DMS153 (cell line): ENCODE data around the gene PATJ.
"Not testable (repeated sequence)": the region's sequence is repeated elsewhere in the genome, so short reads cannot be mapped to it uniquely, and the experiment has no call there.

Experiments
- DNase-seq: peaks from one replicate; lab custom pipeline; 2025; lab: John Stamatoyannopoulos, UW

PATJ gene

DNA sequence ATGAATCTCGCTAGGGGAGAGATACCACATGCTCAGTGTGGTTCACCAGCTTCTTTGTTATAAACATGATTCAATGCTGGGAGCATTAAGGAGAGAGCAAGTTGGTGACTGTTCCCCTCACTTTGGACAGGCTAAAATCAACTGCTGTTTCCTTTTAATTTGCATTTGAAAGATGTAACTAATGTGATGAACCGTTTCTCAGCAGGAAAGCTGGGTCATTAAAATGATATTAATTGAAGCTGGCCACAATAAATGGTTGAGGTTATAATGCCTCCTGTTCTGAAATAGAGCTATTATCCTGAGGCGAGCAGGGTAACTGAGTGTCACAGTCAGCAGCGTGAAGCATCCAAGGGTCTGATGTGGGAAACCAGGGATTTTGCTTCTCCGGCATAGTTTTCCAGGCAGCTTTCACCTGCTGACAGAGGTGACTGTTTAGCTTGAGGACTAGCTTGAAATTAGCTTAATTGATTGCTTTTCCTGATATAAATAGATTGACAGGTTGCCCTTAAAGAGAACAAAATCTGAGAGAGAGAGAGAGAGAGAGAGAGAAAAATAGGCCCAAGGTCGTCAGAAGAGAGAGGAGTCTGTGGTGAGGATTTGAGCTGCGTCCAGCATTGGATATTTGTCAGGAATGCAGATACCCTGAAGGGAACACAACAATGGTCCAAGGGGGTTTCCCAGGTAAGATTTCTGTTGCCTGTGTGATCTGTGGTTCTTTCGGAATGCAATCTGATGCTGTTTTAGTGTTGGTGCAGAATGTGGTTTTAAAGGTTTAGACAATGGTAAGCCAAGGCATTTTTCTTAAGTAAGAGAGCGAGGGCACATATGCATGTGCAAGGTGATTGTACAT, 209.7 kb downstream of the PATJ start:
- no peak for DNase-seq

DNA sequence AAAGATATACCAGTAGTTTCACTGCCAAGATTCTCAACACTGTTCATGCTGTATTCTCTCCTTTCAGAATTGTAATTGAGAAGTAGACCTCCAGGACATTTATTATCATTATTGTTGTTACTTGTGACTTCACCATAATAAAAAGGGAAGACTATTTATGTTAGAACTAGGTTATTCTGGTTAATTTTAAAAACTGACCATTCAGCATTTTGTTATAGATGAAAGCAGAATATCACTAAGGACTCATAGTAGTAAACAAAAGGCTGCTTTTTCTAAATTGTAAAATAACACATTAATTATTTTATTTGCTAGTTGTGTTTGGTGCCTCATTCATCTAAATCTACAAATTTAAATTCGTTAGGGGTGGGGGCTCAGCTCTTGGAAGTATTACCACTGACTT, 210.4 kb downstream of the PATJ start:
- DNase-seq: no peak

DNA sequence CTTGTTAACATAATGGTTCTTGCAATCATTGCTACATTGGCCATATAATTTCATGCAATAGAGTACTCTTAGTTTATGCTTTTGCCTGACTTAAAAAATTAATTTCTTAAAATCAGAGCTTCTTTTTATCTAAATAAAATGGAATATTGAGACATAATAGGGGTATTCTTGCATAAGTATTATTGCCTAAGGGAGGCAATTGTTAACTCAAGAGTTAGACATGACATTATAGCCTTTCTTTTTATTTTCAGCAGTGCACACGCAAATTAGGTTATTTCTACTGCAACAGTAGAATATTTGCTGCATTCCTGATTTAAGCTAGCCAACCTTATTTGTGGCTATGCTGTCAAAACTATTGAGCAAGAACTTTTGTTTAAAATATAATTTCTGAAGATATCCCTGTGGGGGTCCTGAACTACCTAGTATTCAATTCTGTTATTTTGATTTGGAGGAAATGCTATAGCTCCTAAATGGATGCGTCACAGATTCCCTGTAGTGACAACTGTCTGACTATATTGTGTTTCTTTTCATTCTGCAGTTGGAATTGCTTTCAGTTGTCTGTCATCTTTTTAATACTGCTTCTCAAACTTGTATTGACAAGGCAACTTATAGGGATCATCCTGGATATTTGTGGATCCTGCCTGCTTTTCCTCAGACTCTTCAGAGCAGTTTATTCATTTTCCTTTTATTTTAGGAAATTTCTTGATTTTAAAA, 211.0 kb downstream of the PATJ start:
- DNase-seq: no peak

DNA sequence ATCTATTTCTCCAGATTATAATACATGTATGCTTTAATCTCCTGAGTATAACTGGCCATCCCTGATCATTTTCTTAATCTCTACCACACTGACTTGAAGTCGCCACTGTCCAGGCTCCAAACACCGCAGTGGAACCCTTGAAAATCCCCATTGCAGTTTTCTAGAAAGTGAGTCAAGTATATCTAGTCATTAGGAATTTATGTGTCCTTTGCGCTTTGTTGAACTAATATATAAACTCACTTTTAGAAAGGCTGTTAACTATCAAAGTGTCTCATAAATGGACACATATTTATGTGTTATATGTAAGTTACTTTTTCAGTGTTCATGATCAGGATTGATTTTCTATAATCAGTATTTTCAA, 211.5 kb downstream of the PATJ start:
- no peak for DNase-seq

DNA sequence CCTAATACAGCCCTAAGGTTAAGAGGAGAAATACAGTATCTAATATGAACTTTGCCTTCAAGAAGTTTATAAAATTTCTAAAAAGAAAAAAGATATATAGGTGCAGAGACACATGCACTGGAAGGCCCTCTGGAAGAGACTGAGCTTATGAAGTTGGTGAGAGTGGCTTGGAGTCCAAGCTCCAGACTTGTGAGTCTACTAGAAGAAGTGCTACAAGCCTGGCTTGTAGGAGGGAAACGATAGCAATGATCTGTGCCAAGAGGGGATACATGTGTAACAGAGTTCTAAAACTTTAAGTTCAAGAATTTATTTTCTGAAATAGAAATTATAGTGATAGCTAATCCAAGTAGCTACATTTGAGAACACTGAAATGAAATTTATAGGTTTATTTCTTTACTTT, 213.0 kb downstream of the PATJ start:
- DNase-seq: no peak

DNA sequence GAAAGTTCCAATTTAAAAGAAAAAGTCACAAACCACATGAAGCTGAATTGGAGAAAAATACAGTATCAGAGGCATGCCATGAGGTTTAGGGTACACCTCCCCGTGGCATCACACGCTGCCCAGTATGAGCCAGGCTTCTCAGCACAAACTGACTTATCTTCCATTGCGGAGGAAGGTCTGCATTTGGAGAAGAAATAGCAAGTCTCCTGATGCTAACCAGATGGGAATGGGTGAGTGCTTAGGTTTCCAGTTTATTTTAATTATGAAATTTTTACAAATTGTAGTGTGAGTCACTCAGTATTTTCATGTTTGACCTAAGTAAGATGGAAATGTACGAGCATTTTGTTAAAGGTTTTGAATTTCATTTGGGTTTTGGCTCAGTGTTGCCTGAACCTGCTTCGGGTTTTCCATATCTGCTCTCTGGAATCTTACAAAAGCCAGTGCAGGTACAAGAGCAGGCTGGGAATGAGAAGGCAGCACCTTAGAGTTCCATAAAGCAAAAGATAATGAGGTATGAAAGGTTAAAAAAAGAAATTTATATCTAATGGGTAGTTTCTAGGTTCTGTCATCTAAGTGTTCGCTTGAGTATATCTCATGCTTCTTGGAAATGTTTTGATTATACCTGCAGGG, 213.9 kb downstream of the PATJ start:
- DNase-seq: no peak

DNA sequence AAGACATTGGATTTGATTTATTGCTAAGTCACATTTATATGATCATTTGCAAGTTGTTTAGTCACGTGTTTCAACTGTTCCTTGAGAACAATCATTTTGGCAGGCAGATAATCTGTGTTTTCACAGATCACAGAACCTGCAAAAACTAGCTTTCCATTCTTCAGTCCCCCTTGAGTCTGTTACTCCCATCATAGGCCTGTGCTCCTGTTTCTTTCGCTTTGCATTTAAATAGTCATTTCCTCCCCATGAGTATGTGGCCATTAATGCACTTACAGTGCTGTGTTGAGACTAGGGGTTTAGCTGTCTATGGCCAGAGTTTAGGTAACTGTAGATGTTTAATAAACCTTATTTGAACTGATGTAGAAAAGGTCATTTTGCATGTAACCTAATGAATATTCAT, 214.5 kb downstream of the PATJ start:
- no peak for DNase-seq

DNA sequence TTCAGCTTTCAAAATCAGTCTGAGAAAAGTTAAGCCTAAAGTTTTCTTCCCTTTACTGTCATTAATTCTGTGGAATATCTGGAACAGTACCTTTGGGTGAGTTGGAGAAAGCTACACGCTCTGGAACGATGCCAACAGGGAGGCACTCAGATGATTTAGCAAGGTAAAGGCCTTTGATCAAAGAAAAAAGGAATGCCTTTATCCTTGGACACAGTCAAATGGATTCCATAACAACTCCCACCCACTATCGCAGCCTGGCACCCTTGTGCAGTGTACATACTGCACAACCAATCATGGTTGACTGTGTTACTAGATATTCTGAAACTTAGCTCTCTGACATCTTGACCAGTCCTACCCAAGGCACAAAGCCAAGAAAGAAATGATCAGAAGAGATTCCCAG, 218.7 kb downstream of the PATJ start:
- DNase-seq: no peak

DNA sequence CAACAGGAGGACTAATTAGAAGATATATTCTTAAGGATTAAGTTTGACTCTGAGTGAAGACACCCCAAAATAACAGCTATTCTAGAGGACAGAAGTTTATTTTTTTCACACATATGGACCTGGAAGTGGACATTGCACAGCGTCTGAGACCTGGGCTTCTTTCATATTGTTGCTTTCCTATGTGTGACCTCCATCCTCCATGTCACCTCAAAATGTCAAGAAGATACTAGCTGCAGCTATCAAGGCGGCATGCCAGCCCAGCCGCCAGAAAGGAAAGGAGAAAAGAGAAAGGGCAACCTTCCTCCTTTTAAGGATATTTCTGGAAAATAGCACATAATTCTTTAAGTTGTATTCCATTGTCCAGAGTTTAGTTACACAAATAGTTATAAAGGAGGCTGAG, 220.4 kb downstream of the PATJ start:
- DNase-seq: no peak

DNA sequence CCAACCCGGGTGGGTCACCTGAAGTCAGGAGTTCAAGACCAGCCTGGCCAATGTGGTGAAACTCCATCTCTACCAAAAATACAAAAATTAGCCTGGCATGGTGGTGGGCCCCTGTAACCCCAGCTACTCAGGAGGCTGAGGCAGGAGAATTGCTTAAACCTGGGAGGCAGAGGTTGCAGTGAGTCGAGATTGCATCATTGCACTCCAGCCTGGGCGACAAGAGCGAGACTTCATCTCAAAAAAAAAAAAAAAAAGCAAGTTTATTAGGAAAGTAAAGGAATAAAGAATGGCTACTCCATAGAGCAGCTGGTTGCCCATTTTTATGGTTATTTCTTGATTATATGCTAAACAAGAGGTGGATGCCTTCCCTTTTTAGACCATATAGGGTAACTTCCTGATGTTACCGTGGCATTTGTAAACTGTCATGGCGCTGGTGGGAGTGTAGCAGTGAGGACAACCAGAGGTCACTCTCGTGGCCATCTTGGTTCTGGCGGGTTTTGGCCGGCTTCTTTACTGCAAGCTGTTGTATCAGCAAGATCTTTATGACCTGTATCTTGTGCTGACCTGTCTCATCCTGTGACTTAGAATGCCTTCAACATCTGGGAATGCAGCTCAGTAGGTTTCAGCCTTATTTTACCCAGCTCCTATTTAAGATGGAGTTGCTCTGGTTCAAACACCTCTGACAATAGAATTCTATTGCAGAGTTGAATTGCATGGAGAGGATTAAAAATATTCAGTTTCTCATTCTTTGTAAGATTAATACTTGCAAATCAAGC, 224.4 kb downstream of the PATJ start:
- not testable (repeated sequence) for DNase-seq

DNA sequence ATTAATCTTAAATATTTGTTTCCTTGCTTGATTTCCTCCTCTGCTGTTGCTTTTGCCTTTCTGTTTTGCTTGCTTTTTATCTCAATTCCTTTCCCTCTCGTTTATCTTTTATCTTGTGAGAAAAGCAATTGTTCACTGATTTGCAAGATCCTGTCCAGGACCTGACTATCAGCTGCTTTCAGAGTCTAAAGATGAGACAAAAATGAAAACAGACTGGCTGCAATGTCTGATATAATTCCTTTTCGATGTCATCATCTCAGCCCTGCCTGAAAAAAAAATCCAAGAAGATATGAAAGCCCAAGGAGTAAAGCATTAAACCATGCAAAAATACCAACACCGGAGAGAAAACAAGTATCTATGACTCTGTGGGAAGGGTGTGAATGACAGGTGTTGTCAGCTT, 225.5 kb downstream of the PATJ start:
- no peak for DNase-seq

DNA sequence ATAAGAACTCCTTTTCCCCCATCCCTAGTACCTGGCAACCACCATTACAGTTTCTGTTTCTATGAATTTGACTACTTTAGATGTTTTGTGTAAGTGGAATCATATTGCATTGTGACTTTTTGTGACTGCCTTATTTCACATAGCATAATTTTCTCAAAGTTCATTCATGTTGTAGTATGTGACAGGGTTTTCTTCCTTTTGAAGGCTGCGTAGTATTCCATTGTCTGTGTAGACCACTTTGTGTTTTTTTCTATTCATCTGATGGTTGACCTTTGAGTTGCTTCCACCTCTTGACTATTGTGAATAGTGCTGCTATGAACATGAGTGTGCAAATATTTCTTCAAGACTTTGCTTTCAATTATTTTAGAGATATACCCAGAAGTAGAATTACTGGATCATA, 226.6 kb downstream of the PATJ start:
- DNase-seq: no peak

DNA sequence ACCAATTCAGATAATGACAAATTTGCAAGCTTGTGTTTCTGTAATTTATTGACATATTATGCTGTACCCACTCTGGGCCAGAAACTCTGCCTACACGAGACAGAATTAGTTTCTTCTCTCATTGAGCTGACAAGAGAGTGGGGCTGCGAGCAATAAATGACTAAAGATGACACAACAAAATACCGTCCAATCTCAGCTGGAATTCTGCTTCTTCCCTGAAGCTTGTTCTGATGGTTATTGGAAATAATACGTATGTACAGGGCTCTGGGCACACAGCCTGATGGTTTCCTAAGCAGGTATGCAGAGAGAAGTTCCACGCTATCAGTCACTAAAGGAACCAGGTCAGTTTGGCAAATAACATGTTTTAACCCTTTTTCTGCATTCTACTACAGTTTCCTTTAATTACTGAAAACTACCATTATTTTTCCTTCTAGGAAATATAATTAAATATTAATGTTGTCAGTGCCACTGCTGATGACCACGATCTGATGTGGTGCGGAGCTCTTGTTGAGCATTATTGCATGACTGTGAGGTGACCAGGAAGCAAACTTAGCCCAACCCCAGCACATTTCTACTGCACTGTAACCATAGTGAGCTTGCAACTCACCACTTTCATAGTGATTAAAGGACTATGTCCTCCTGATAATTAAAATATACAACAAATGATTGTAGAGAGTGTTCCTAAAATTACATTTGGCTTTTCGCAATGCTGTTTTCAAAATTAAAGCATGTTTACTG, 231.0 kb downstream of the PATJ start:
- no peak for DNase-seq

DNA sequence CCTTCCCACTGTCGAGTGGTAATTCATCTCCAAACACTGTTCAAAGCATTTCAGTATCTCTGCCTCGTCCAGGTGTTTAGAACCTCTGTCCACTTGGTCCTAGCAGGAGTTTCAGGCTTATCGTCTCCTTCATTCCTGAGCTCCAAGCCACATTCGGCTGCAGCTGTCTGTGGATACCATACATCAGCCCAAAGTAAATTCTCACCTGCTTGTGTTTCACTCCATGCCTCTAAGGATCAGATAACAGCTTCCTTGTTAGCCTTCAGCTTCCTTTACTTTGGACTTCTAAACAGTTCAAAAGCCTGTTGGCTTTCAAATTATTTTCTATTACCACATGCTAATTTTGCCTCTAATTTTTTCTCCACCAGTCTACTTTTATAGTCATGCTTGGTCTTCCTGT, 233.4 kb downstream of the PATJ start:
- no peak for DNase-seq

DNA sequence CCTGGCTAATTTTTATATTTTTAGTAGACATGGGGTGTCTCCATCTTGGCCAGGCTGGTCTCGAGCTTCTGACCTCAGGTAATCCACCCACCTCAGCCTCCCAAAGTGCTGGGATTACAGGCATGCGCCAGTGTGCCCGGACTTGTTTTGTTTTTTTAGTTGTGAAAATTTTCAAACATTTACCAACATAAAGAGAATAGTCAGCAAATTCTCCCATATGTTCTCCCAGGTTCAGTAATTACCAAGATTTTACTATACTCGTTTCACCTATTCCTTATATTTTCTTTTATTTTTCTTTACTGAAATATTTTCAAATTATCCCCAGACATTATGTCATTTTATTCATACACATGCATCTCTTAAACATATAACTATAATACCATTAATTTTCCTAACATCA, 234.3 kb downstream of the PATJ start:
- DNase-seq: no peak

DNA sequence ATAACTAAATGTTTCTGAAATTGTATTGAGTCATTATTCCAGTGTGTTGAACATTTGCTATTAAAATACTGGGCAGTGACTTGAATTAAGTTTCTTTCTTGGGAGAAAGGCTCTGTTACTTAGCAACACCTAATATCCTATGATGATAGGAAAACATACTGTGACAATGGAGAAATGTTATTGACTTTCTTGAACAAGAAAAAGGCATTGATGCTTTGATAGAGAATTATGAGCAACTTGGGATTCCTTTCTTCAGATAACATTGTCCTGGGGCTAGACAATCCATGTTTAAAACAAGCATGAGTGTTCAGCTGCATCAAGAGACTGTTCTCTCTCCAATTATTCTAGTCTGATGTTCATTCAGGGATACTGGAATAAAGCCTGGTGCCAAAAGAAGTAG, 236.5 kb downstream of the PATJ start:
- no peak for DNase-seq

DNA sequence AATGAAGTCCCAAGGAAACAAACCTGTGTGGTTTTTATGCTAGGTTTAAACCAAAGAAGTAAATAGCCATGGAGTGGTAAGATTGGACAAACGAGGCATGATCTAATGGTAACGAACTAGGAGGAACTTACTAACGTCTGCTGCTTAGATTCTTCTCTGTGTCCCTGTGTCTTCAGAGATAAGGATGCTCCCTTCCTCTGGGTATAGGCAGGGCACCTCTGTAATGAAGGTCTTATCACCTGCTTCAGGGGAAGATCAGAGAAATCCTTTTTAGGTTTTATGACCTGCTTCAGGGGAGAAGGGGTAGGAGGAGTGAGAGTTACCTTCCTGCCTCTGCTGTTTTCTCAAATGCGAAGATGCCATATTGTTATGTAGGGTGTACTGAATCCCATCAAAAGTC, 237.4 kb downstream of the PATJ start:
- DNase-seq: no peak

DNA sequence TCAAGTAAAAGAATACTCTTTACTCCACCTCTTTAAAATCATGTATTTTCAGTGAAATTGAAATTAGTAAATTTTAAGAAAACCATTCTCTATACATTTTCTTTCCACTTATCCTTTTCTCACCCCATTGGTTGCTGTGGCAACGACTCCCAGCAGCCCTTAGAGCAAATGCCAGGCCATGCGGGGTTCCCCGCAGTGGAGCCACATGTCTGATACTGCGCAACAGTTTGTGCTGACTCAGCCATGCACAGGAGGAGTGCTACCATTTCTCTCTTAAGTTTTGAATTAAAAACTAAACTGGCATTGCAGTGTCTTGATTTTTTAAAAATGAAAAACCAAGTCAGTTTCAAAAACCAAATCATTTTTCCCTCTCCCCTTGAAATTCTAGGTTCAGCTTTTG, 238.3 kb downstream of the PATJ start:
- no peak for DNase-seq

DNA sequence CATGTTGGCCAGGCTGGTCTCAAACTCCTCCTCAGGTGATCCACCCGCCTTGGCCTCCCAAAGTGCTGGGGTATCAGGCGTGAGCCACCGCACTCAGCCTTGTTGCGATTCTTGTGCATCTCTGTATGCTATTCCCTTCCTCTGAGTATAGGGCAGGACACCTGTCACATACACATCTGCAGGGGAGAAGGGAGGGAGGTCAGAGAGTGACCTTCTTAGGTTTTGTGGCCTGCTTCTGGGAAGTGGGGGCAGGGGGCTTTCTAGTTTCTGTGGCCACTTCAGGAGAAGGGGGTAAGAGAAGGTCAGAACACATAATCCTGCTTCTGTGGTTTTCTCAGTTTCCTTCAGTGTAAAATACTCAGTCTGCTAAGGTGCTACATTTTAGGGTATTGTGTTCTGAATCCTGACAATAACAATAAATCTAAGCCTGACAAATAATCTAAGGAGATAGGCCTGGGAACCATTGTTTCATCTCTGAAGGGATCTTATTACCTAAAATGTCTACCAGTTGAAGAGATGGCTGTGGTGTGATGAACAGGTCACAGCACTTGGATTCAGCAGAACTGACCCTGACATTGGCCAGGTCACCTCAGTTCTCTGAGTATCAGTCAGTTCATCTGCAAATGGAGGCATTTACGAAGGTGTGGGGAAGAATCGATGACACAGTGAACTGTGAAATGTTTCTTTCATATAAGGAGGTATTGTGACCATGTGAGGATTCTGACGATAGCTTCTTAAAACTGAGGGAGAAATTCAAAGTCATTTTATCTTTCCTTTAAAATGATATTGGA, 239.8 kb downstream of the PATJ start:
- no peak for DNase-seq

DNA sequence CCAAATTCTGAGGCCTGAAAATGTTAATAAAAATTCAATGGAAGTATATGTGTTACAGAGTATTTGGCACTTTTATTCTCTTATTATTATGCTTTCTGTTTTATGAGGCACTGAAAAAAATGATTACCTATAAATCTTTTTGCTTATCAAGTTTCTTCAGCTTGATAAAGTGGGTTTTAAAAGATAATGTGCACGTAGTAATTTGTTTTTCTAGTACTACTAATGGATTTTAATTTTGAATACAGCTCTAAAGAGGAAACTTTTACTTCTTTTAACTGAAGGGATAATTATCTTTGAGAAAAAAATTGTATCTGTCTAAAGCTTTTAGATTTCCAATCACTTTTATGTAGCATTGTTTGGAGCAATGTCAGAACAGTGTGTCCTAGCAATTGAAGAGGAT, 241.0 kb downstream of the PATJ start:
- DNase-seq: no peak

DNA sequence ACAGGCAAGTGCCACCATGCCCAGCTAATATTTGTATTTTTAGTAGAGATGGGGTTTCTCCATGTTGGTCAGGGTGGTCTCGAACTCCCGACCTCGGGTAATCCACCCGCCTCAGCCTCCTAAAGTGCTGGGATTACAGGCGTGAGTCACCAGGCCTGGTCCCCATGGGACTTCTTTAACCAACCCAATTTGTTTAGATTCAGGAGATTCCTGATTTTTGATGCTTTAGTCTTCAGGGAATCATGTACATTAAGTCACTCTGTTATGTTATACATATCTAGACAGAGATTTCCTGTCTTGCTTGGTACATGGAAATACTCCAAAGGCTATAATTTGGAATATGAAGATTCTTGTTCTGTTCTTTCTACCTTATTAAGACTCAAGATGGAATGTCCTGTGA, 250.0 kb downstream of the PATJ start:
- no peak for DNase-seq
